ENCODE results near the gene VWA8.
A peak's percentile ranks its signal among the peaks of the same experiment; 100 is the strongest.

The VWA8 gene

GRCh38 chr13:41699759-41700158, 261.1 kb downstream of the VWA8 start (continued):
- TF ChIP-seq FEZF1 (tag by site-specific recombination; IDR thresholded peaks at IDR 0.05), result no peak
- TF ChIP-seq ZEB2 (tag by site-specific recombination; IDR thresholded peaks at IDR 0.05), result no peak
- peak; percentile 53 for TF ChIP-seq OSR2 (tag by site-specific recombination; IDR thresholded peaks at IDR 0.05)
- TF ChIP-seq ZNF391 (tag by site-specific recombination; IDR thresholded peaks at IDR 0.05; ENCODE audit: borderline replicate concordance, low read depth), result no peak

- Histone ChIP-seq H3K4me1 (ENCODE audit: control insufficient read depth, insufficient read depth, low read length) (peaks cover 20% of the 10 kb centered on the region), H3K4me3 (ENCODE audit: low read depth, low read length) (no peak overlapping the region), H3K36me3 (ENCODE audit: control insufficient read depth in 2 of 2, insufficient read depth in 1 of 2, low read length in 2 of 2) (peaks cover 0 to 5% of the 10 kb centered on the region in 2 experiments; a peak in 1 of 3 replicates), H3K27ac (ENCODE audit: extremely low read depth, low read depth, low read length) (no peak overlapping the region), H3K9me3 (ENCODE audit: control insufficient read depth, insufficient read depth, low read depth, low read length) (no peaks in the 10 kb centered on the region)
- TF ChIP-seq ZBTB1 (tag by site-specific recombination; IDR thresholded peaks at IDR 0.05) (no peak), ZNF600 (tag by site-specific recombination; IDR thresholded peaks at IDR 0.05) (peak; percentile 53; the same call in 1 of the 2 replicates), ZIC2 (tag by site-specific recombination; IDR thresholded peaks at IDR 0.05) (0 out of 2 replicates have a peak, but pooled peaks have one; percentile 41), EGR2 (tag by site-specific recombination; IDR thresholded peaks at IDR 0.05; ENCODE audit: low read depth) (peak; percentile 20; the same call in 1 of the 2 replicates), ZNF19 (tag by site-specific recombination; IDR thresholded peaks at IDR 0.05; ENCODE audit: low read depth) (no peak), ZNF558 (tag by site-specific recombination; IDR thresholded peaks at IDR 0.05) (0 out of 2 replicates have a peak, but pooled peaks have one; percentile 10)
- CTCF ChIA-PET, result no interaction called here
- POLR2A ChIA-PET, result no interaction called here
These were observed 263.3 kb downstream of the VWA8 start for GRCh38 chr13:41697578-41697977.

GRCh38 chr13:41696163-41697003, 264.5 kb downstream of the VWA8 start:
- Histone ChIP-seq H3K4me3 (ENCODE audit: low read depth, low read length) (no peak overlapping the region), H3K27ac (ENCODE audit: extremely low read depth, low read depth, low read length) (no peak overlapping the region), H3K36me3 (ENCODE audit: control insufficient read depth in 2 of 2, insufficient read depth in 1 of 2, low read length in 2 of 2) (peaks cover 0 to 5% of the 10 kb centered on the region in 2 experiments; a peak in 1 of 3 replicates), H3K9me3 (ENCODE audit: control insufficient read depth, insufficient read depth, low read depth, low read length) (no peaks in the 10 kb centered on the region), H3K4me1 (ENCODE audit: control insufficient read depth, insufficient read depth, low read length) (peaks cover 20% of the 10 kb centered on the region)
- ChIA-PET POLR2A (no interaction called here), CTCF (interaction anchor here (1.3 kb wide), 1 partner anchor 29 kb away, joined by 3 read pairs; no protein-coding TSS in a partner anchor)
- TF ChIP-seq ZNF248 (tag by site-specific recombination; IDR thresholded peaks at IDR 0.05) (no peak), TCF7L2 (IDR thresholded peaks at IDR 0.05; ENCODE audit: borderline replicate concordance, low read depth, low read length) (no peak), BCL11A (tag by site-specific recombination; IDR thresholded peaks at IDR 0.05; ENCODE audit: low read depth) (peak; percentile 76; the same call in 1 of the 2 replicates), ZNF777 (tag by site-specific recombination; IDR thresholded peaks at IDR 0.05; ENCODE audit: borderline replicate concordance) (no peak), ZNF184 (tag by site-specific recombination; IDR thresholded peaks at IDR 0.05) (no peak), ZNF792 (tag by site-specific recombination; IDR thresholded peaks at IDR 0.05) (no peak), ZNF670 (tag by site-specific recombination; IDR thresholded peaks at IDR 0.05; ENCODE audit: low read depth) (no peak), ZNF660 (tag by site-specific recombination; IDR thresholded peaks at IDR 0.05) (0 out of 2 replicates have a peak, but pooled peaks have one; percentile 59), ZNF324 (tag by site-specific recombination; IDR thresholded peaks at IDR 0.05) (peak; percentile 69; the same call in 1 of the 2 replicates), ZNF600 (tag by site-specific recombination; IDR thresholded peaks at IDR 0.05) (peak; percentile 87), ZNF302 (tag by site-specific recombination; IDR thresholded peaks at IDR 0.05; ENCODE audit: low read depth) (no peak), ZBTB11 (tag by site-specific recombination; conservative IDR thresholded peaks at IDR 0.05; ENCODE audit: low read depth) (no peak), ZNF548 (tag by site-specific recombination; IDR thresholded peaks at IDR 0.05) (no peak), ZNF366 (tag by site-specific recombination; conservative IDR thresholded peaks at IDR 0.05) (peak; percentile 97), ZNF560 (tag by site-specific recombination; IDR thresholded peaks at IDR 0.05; ENCODE audit: borderline replicate concordance) (no peak), GFI1B (tag by site-specific recombination; IDR thresholded peaks at IDR 0.05) (peak; percentile 82), ZBTB21 (tag by site-specific recombination; IDR thresholded peaks at IDR 0.05) (peak; percentile 85), OVOL3 (tag by site-specific recombination; IDR thresholded peaks at IDR 0.05) (no peak)
- TF ChIP-seq, protein P1, sequence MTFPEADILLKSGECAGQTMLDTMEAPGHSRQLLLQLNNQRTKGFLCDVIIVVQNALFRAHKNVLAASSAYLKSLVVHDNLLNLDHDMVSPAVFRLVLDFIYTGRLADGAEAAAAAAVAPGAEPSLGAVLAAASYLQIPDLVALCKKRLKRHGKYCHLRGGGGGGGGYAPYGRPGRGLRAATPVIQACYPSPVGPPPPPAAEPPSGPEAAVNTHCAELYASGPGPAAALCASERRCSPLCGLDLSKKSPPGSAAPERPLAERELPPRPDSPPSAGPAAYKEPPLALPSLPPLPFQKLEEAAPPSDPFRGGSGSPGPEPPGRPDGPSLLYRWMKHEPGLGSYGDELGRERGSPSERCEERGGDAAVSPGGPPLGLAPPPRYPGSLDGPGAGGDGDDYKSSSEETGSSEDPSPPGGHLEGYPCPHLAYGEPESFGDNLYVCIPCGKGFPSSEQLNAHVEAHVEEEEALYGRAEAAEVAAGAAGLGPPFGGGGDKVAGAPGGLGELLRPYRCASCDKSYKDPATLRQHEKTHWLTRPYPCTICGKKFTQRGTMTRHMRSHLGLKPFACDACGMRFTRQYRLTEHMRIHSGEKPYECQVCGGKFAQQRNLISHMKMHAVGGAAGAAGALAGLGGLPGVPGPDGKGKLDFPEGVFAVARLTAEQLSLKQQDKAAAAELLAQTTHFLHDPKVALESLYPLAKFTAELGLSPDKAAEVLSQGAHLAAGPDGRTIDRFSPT (tag by site-specific recombination; IDR thresholded peaks at IDR 0.05), result peak; percentile 81; the same call in 1 of the 2 replicates
